Caco-2 (cell line): ENCODE measurements around the gene HCFC2. TPM values are rescaled to one million over a fixed set of nuclear protein-coding genes. Genes with fewer than 3 reads are reported as not detected.

ENCODE experiments used
- BruUV-seq: library from RNA; stranded (reverse); fragments of 400-500 nt; replicated peaks from 2 replicates; lab custom pipeline; 2021; lab: Mats Ljungman, UMichigan
- CTCF ChIA-PET: fragments of 300-600 bp; sonication (Branson Sonifier 250); formaldehyde crosslinking; loops from one replicate; lab custom pipeline; 2022; ENCODE audit warnings: antibody characterized with exemption; lab: Charles Lee
- POLR2A ChIA-PET: fragments of 300-600 bp; sonication (Branson Sonifier 250); formaldehyde crosslinking; loops from one replicate; lab custom pipeline; 2022; ENCODE audit warnings: antibody characterized with exemption; lab: Charles Lee
- DNase-seq, 2 experiments: peaks; one replicate each; pipeline versions ENCODE4 v3.0.0 to v3.0.0-alpha.2; 2020 to 2022
- H3K27me3 ChIP-seq: replicated peaks from 2 replicates; pipeline ENCODE4 v1.6.0; 2011; ENCODE audit warnings: low read length; ENCODE audit not compliant: control insufficient read depth, insufficient read depth
- H3K36me3 ChIP-seq: 2 replicates; pipeline ENCODE4 v1.5.1; 2011; ENCODE audit warnings: low read length; ENCODE audit not compliant: control insufficient read depth, insufficient read depth
- H3K4me1 ChIP-seq: fragments of 250-450 bp; sonication (Bioruptor Pico); 2 replicates; pipeline ENCODE4 v1.5.1; 2020; ENCODE audit warnings: mild to moderate bottlenecking
- H3K4me3 ChIP-seq: 2 replicates; pipeline ENCODE4 v1.5.1; 2011; ENCODE audit warnings: low read depth, mild to moderate bottlenecking, control low read depth, low read length
- H3K9me3 ChIP-seq: fragments of 250-450 bp; sonication (Bioruptor Pico); 2 replicates; pipeline ENCODE4 v1.5.1; 2020; ENCODE audit warnings: mild to moderate bottlenecking, moderate library complexity
- H3K27ac Mint-ChIP-seq: one replicate; pipeline ENCODE4 v1.8.0; 2022; ENCODE audit warnings: mixed read lengths; ENCODE audit not compliant: unreplicated experiment
- H3K27me3 Mint-ChIP-seq: one replicate; pipeline ENCODE4 v1.8.0; 2022; ENCODE audit warnings: mixed read lengths; ENCODE audit not compliant: insufficient read depth, unreplicated experiment
- H3K36me3 Mint-ChIP-seq: one replicate; pipeline ENCODE4 v1.8.0; 2022; ENCODE audit warnings: mild to moderate bottlenecking, mixed read lengths; ENCODE audit not compliant: insufficient read depth, unreplicated experiment
- H3K4me1 Mint-ChIP-seq: one replicate; pipeline ENCODE4 v1.8.0; 2022; ENCODE audit warnings: low read depth, mixed read lengths; ENCODE audit not compliant: unreplicated experiment
- H3K4me3 Mint-ChIP-seq: one replicate; pipeline ENCODE4 v1.8.0; 2022; ENCODE audit warnings: mild to moderate bottlenecking, moderate library complexity, mixed read lengths; ENCODE audit not compliant: unreplicated experiment
- H3K9me3 Mint-ChIP-seq: one replicate; pipeline ENCODE4 v1.8.0; 2022; ENCODE audit warnings: mixed read lengths; ENCODE audit not compliant: unreplicated experiment
- CTCF ChIP-seq, 2 experiments: fragments of 200-600 bp in 1 of 2; IDR thresholded peaks; 1 replicate in 1 of 2; 2 replicates in 1 of 2; pipeline versions ENCODE4 v1.5.1 to v1.8.0; 2011 to 2022; ENCODE audit warnings: antibody characterized with exemption in 1 of 2, control low read depth in 1 of 2, inconsistent platforms in 1 of 2, low read depth in 1 of 2, low read length in 1 of 2, mild to moderate bottlenecking in 1 of 2, moderate library complexity in 1 of 2; ENCODE audit not compliant: insufficient read depth in 1 of 2, severe bottlenecking in 1 of 2, unreplicated experiment in 1 of 2
- intact Hi-C: fragments of 100-400 bp; cut with micrococcal nuclease; formaldehyde crosslinking; loops from one replicate; pipeline ENCODE4 v1.10.0; 2022; ENCODE audit not compliant: unreplicated experiment
- total RNA-seq: library from RNA; stranded (reverse); gene quantifications from 2 replicates; pipeline ENCODE4 v1.2.3, GENCODE V29; 2022

The HCFC2 gene
- total RNA-seq, 1 experiment from 2014 or later, result 4.9 TPM

DNA sequence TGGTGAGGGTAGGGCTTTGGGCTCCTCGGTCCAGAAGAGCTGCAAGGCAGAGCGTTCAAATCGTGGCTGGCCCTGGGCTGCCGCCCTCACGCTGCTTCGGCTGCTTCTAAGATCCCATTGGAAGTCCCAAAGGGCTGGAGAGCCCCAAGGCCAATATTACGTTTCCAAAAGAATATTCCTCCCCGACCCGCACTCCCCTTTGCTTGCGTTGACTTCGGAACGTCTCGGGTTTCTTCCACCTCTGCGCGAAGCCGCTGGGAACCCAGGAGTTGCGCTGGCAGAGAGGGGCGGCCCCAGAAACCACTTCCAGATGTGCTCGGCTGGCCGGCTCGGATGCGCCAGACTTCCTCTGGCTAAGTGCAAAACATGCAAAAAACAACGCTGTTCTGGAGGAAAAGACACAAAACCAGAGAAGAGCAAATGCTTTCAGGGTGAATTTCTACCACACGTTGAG is 14.4 kb upstream of the HCFC2 start, which contains the start of gene GLT8D2:
GLT8D2 (minus strand) TSS at position 285 of the 454 bp plus-strand sequence. CDS start 30,539 bp downstream, outside the sequence.
- Mint-ChIP-seq H3K4me1 (no peaks in the 10 kb centered on the region), H3K27ac (no peak within 1 kb of the TSS), H3K4me3 (peak within 1 kb of the TSS; percentile 64), H3K36me3 (no peaks in the 10 kb centered on the region), H3K9me3 (no peaks in the 10 kb centered on the region), H3K27me3 (peaks cover 8% of the 10 kb centered on the region)
- ChIA-PET POLR2A (no interaction called here), CTCF (no interaction called here)
- H3K4me3 ChIP-seq, result peak within 1 kb of the TSS; percentile 19
- intact Hi-C loops, result loop anchor here (5.0 kb wide), 1 partner anchor 407 kb away; the partner anchor contains the start of gene CHST11
- no peaks in the 10 kb centered on the region for H3K4me1 ChIP-seq
- H3K27me3 ChIP-seq, result no peaks in the 10 kb centered on the region
- no peaks in the 10 kb centered on the region for H3K9me3 ChIP-seq
- peak in 1 of 2 experiments; percentile 15 for DNase-seq
- H3K36me3 ChIP-seq, result no peaks in the 10 kb centered on the region
- no peak for TF ChIP-seq CTCF (IDR thresholded peaks at IDR 0.05; ENCODE audit: insufficient read depth in 1 of 2, low read depth in 1 of 2, low read length in 1 of 2, severe bottlenecking in 1 of 2, unreplicated experiment in 1 of 2)
- no TSS peak for BruUV-seq

DNA sequence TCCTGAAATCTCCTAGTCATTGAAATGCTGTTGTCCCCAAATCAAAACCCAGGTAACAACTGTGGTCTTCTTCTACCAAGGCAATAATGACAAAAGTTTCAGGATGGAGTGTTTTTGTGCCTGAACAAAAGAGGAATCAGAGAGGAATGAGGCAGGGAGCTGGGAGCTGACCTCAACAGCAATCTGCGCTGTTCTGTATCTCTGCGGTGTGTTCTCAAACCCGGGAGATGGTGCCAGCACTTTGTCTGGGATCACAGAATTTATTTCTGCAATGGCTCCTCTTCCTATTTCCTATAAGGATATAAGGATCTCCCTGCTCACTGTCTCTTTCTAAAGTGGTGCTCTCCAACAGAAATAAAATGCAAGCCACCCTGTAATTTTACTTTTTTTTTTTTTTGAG is 13.9 kb upstream of the HCFC2 start:
- Histone ChIP-seq H3K36me3 (no peaks in the 10 kb centered on the region), H3K4me1 (no peaks in the 10 kb centered on the region), H3K9me3 (no peaks in the 10 kb centered on the region), H3K4me3 (no peak overlapping the region), H3K27me3 (no peaks in the 10 kb centered on the region)
- H3K36me3 Mint-ChIP-seq, result no peaks in the 10 kb centered on the region
- TF ChIP-seq CTCF (IDR thresholded peaks at IDR 0.05; ENCODE audit: insufficient read depth in 1 of 2, low read depth in 1 of 2, low read length in 1 of 2, severe bottlenecking in 1 of 2, unreplicated experiment in 1 of 2), result no peak
- no peak overlapping the region for H3K27ac Mint-ChIP-seq
- BruUV-seq, result no TSS peak
- no peaks in the 10 kb centered on the region for H3K4me1 Mint-ChIP-seq
- no peak for DNase-seq
- POLR2A ChIA-PET, result no interaction called here
- H3K9me3 Mint-ChIP-seq, result no peaks in the 10 kb centered on the region
- CTCF ChIA-PET, result no interaction called here
- peak overlapping the region; percentile 64 for H3K4me3 Mint-ChIP-seq
- H3K27me3 Mint-ChIP-seq, result peaks cover 8% of the 10 kb centered on the region
- intact Hi-C loops, result loop anchor here (5.0 kb wide), 1 partner anchor 407 kb away; the partner anchor contains the start of gene CHST11

GRCh38 chr12:104054681-104055346 is 9.5 kb upstream of the HCFC2 start:
- Mint-ChIP-seq H3K27me3 (peaks cover 15% of the 10 kb centered on the region), H3K4me3 (no peak overlapping the region), H3K4me1 (no peaks in the 10 kb centered on the region), H3K9me3 (no peaks in the 10 kb centered on the region), H3K36me3 (no peaks in the 10 kb centered on the region), H3K27ac (no peak overlapping the region)
- no peak for DNase-seq
- H3K4me3 ChIP-seq, result no peak overlapping the region
- intact Hi-C loops, result loop anchor here (5.0 kb wide), 1 partner anchor 402 kb away; the partner anchor contains the start of gene CHST11
- no peaks in the 10 kb centered on the region for H3K27me3 ChIP-seq
- no peaks in the 10 kb centered on the region for H3K9me3 ChIP-seq
- H3K4me1 ChIP-seq, result no peaks in the 10 kb centered on the region
- H3K36me3 ChIP-seq, result no peaks in the 10 kb centered on the region
- CTCF ChIA-PET, result no interaction called here
- BruUV-seq, result no TSS peak
- no peak for TF ChIP-seq CTCF (IDR thresholded peaks at IDR 0.05; ENCODE audit: insufficient read depth in 1 of 2, low read depth in 1 of 2, low read length in 1 of 2, severe bottlenecking in 1 of 2, unreplicated experiment in 1 of 2)
- POLR2A ChIA-PET, result no interaction called here
